HG02973 (cell line): ENCODE results near the gene GADL1.

Experiments used
- ATAC-seq: cut with Tn5 transposase; IDR thresholded peaks from one replicate; pipeline ENCODE4 v1.9.1; 2021; ENCODE audit warnings: moderate library complexity; ENCODE audit not compliant: unreplicated experiment

The GADL1 gene

GRCh38 chr3:30761374-30761773 lies 133.1 kb downstream of the GADL1 start:
- no peak for ATAC-seq

- no peak for ATAC-seq
These were observed 133.7 kb downstream of the GADL1 start for GRCh38 chr3:30760737-30761136.

GRCh38 chr3:30760040-30760695 lies 134.3 kb downstream of the GADL1 start:
- ATAC-seq = no peak

- ATAC-seq = no peak
These were observed 138.2 kb downstream of the GADL1 start for GRCh38 chr3:30756218-30756617.

- no peak for ATAC-seq
These were observed 140.0 kb downstream of the GADL1 start for GRCh38 chr3:30754426-30754825.

- ATAC-seq = no peak
These were observed 140.7 kb downstream of the GADL1 start for GRCh38 chr3:30753766-30754165.

- no peak for ATAC-seq
These were observed 141.5 kb downstream of the GADL1 start for GRCh38 chr3:30752970-30753369.

- ATAC-seq = no peak
These were observed 142.0 kb downstream of the GADL1 start for GRCh38 chr3:30752491-30752890.

- no peak for ATAC-seq
These were observed 142.7 kb downstream of the GADL1 start for GRCh38 chr3:30751610-30752299.

GRCh38 chr3:30750967-30751366 lies 143.5 kb downstream of the GADL1 start:
- no peak for ATAC-seq

- ATAC-seq = no peak
These were observed 145.2 kb downstream of the GADL1 start for GRCh38 chr3:30749230-30749629.

- ATAC-seq = no peak
These were observed 146.6 kb downstream of the GADL1 start for GRCh38 chr3:30747771-30748281.

GRCh38 chr3:30743641-30744317 lies 150.7 kb downstream of the GADL1 start:
- ATAC-seq = no peak

GRCh38 chr3:30742796-30743619 lies 151.5 kb downstream of the GADL1 start:
- ATAC-seq = no peak

- no peak for ATAC-seq
These were observed 152.6 kb downstream of the GADL1 start for GRCh38 chr3:30741889-30742288.

GRCh38 chr3:30738605-30739004 lies 155.9 kb downstream of the GADL1 start:
- no peak for ATAC-seq

GRCh38 chr3:30737743-30738499 lies 156.5 kb downstream of the GADL1 start:
- ATAC-seq = no peak

- ATAC-seq = no peak
These were observed 160.8 kb downstream of the GADL1 start for GRCh38 chr3:30733696-30734095.

- no peak for ATAC-seq
These were observed 161.3 kb downstream of the GADL1 start for GRCh38 chr3:30733209-30733608.

- no peak for ATAC-seq
These were observed 163.5 kb downstream of the GADL1 start for GRCh38 chr3:30730967-30731366.
